ENCODE measurements around the gene ADCYAP1R1.

DNA sequence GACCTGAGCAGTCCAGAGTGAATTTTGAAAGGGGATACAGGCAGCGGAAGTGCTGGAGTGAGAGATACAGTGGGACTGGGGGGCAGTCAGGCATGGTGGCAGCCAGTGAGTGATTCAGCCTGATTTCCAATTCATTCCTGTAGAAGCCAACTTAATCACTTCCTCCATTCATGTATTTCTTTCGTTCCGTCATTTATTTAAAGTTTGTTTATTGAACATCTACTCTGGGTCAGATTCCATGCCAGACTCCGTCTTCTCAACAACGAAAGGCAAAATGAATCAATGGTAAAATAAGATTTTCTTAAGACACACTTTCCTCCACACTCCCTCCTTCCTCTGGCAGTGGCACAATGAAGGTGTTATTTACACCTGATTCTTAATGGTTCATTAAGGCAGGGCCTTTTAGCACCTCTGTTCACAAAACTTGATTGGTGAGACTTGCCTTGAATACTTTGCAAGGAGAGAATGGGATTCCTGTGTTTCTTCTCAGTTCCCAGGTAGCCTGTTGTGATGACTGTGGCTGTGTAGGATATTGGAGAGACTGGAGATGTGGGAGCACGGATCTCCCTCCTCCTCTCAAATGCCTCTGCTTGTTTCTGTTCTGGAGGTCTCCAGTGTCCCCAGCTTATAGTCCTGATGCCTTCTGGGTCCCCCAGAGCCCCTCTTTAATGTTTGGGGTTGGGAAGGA, 27.9 kb downstream of the ADCYAP1R1 start:
- TF ChIP-seq CTCF (IDR thresholded peaks at IDR 0.05; ENCODE audit: borderline replicate concordance, extremely low read depth, low read length, poor library complexity, severe bottlenecking) (no peak), EZH2 (IDR thresholded peaks at IDR 0.05; ENCODE audit: borderline replicate concordance, low read depth, low read length, severe bottlenecking) (no peak)
